Measurements from ENCODE around the gene FHDC1. TPM values are rescaled to one million over a fixed set of nuclear protein-coding genes. Genes with fewer than 3 reads are reported as not detected.

The FHDC1 gene
- total and polyA plus RNA-seq, 9 donors, result 0.30 to 4.0 (median 0.91) TPM

DNA sequence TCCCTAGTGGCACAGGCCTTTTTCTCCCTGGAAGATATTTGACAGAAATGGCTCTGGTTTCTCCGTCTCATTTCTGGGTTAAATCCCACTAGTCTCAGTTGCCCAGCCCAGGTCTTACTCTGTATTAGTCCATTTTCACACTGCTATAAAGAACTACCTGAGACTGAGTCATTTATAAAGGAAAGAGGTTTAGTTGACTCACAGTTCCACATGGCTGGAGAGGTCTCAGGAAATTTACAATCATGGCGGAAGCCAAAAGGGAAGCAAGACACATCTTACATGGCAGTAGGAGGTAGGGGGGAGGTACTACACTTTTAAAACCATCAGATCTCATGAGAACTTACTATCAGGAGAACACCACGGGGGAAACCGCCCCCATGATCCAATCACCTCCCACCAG, 81.9 kb downstream of the FHDC1 start:
- DNase-seq, result no peak
- TF ChIP-seq, protein P1, sequence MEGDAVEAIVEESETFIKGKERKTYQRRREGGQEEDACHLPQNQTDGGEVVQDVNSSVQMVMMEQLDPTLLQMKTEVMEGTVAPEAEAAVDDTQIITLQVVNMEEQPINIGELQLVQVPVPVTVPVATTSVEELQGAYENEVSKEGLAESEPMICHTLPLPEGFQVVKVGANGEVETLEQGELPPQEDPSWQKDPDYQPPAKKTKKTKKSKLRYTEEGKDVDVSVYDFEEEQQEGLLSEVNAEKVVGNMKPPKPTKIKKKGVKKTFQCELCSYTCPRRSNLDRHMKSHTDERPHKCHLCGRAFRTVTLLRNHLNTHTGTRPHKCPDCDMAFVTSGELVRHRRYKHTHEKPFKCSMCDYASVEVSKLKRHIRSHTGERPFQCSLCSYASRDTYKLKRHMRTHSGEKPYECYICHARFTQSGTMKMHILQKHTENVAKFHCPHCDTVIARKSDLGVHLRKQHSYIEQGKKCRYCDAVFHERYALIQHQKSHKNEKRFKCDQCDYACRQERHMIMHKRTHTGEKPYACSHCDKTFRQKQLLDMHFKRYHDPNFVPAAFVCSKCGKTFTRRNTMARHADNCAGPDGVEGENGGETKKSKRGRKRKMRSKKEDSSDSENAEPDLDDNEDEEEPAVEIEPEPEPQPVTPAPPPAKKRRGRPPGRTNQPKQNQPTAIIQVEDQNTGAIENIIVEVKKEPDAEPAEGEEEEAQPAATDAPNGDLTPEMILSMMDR (IDR thresholded peaks at IDR 0.05), result no peak
- Histone ChIP-seq H3K4me3 (no peak overlapping the region), H3K36me3 (no peaks in the 10 kb centered on the region), H3K27me3 (no peaks in the 10 kb centered on the region), H3K4me1 (ENCODE audit: insufficient read depth) (no peaks in the 10 kb centered on the region), H3K9me3 (no peaks in the 10 kb centered on the region), H3K27ac (no peak overlapping the region)
- intact Hi-C loops (cut with DNase I), result no loop called here
- 90 to 97% (median 93%) methylated on average over 4 of the region's 4 CpGs for WGBS, 3 donors

DNA sequence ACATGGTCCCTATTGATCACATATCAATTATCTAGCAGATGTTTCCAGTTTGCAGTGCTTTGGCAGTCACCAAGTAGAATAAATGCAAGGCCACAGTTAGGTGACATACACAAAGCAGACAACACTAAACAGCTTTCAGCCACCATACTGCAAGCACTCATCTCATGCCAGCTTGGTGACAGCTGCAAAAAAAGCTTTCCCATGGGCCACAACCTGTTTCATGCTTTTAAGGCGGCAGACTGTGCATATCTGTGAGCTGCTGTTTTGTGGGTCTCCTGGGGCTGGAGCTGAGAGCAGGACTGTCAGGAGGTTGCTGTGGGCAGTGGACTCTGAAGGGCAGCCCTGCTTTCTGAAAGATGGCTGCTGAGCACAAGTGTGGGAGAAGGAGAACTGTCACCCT, 82.6 kb downstream of the FHDC1 start:
- Histone ChIP-seq H3K27me3 (no peaks in the 10 kb centered on the region), H3K9me3 (no peaks in the 10 kb centered on the region), H3K36me3 (no peaks in the 10 kb centered on the region), H3K4me3 (no peak overlapping the region), H3K4me1 (ENCODE audit: insufficient read depth) (no peaks in the 10 kb centered on the region), H3K27ac (no peak overlapping the region)
- 94 to 100% (median 100%) methylated on average over 1 of the region's 1 CpG for WGBS, 3 donors
- DNase-seq, result no peak
- no peak for TF ChIP-seq EP300 (IDR thresholded peaks at IDR 0.05)
- TF ChIP-seq, protein P1 (IDR thresholded peaks at IDR 0.05), result no peak
- no peak for TF ChIP-seq POLR2A (IDR thresholded peaks at IDR 0.05)
- intact Hi-C loops (cut with DNase I), result no loop called here

DNA sequence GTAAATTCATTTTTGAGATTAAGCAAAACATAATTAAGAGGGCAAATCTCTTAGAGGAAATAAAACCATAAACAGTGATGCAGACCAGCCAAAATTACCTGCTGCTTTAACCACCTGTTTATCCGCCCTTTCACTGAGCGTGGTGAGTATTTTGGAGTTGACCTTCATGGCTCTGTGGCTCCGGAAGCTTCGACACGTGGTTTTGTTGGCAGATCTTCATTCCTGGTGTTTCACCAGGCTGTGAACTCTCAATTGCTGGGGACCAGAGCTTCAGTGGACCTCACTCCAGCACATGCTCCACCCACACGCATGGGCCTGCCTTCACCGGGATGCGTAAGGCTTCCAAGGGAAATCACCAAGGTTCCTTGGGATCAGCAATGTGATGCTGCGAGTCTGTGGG, 83.8 kb downstream of the FHDC1 start:
- H3K4me1 ChIP-seq (ENCODE audit: insufficient read depth), result no peaks in the 10 kb centered on the region
- TF ChIP-seq EP300 (IDR thresholded peaks at IDR 0.05), result no peak
- TF ChIP-seq, protein P1 (IDR thresholded peaks at IDR 0.05), result no peak
- no peak for TF ChIP-seq POLR2A (IDR thresholded peaks at IDR 0.05)
- intact Hi-C loops (cut with DNase I), result no loop called here

DNA sequence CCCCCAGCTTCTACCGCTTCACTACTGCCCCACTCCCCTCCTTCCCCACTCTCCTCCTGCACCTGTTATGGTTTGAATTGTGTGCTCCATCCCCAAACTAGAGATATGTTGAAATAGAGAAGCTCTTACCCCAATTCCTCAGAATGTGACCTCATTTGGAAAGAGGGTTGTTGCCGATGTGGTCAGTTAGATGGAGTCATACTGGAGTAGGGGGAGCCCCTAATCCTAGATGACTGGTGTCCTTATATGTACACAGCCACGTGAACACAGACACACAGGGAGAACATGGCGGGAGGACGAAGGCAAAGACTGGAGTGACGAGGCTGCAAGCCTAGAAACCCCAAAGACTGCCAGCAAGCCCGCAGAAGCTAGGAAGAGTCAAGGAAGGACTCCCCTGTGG, 84.3 kb downstream of the FHDC1 start:
- Histone ChIP-seq H3K4me1 (ENCODE audit: insufficient read depth) (no peaks in the 10 kb centered on the region), H3K4me3 (no peak overlapping the region), H3K9me3 (no peaks in the 10 kb centered on the region), H3K27ac (no peak overlapping the region), H3K36me3 (no peaks in the 10 kb centered on the region), H3K27me3 (no peaks in the 10 kb centered on the region)
- 91 to 96% (median 93%) methylated on average over 7 of the region's 7 CpGs for WGBS, 3 donors
- no peak for TF ChIP-seq POLR2A (IDR thresholded peaks at IDR 0.05)
- TF ChIP-seq, protein P1 (IDR thresholded peaks at IDR 0.05), result no peak
- intact Hi-C loops (cut with DNase I), result no loop called here
- DNase-seq, result no peak

More for the DNA sequence above, 83.8 kb downstream of the FHDC1 start:
- H3K9me3 ChIP-seq, result no peaks in the 10 kb centered on the region
- H3K27ac ChIP-seq, result no peak overlapping the region
- H3K36me3 ChIP-seq, result no peaks in the 10 kb centered on the region
- H3K4me3 ChIP-seq, result no peak overlapping the region
- 38 to 69% (median 44%) methylated on average over 9 of the region's 9 CpGs for WGBS, 3 donors
- no peaks in the 10 kb centered on the region for H3K27me3 ChIP-seq
- DNase-seq, result no peak

DNA sequence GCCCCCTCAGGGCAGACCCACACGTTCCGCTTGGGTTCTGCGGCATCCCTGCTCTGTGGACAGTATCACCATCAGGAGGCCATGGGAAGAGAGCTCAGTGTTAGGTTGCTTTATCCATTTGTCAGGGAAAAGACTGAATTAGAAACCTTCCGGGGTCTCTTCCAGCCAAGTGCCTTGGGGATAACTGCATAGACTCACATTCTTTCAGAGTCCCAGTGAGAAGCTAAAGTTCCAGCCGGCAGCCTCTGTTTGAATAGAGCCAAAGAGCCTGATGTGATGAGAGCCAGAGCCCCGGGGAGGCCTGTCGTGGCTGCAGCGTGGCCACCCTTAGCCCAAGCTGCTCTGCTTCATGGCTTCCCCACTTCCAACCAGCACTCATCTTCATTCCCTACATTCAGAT, 85.2 kb downstream of the FHDC1 start:
- no peaks in the 10 kb centered on the region for H3K36me3 ChIP-seq
- no peak overlapping the region for H3K4me3 ChIP-seq
- H3K9me3 ChIP-seq, result no peaks in the 10 kb centered on the region
- WGBS, 3 donors, result 82 to 89% (median 83%) methylated on average over 8 of the region's 8 CpGs
- TF ChIP-seq, protein P1 (IDR thresholded peaks at IDR 0.05), result no peak
- TF ChIP-seq POLR2A (IDR thresholded peaks at IDR 0.05), result no peak
- TF ChIP-seq EP300 (IDR thresholded peaks at IDR 0.05), result no peak
- H3K27me3 ChIP-seq, result no peaks in the 10 kb centered on the region
- no peak for DNase-seq
- H3K4me1 ChIP-seq (ENCODE audit: insufficient read depth), result no peaks in the 10 kb centered on the region
- H3K27ac ChIP-seq, result no peak overlapping the region
- intact Hi-C loops (cut with DNase I), result no loop called here
